Measurements from ENCODE around the gene BMP6. TPM values are rescaled to one million over a fixed set of nuclear protein-coding genes. Genes with fewer than 3 reads are reported as not detected.

The BMP6 gene
- polyA plus RNA-seq, 1 donor (not counting 4 experiments of a cell fraction or from before 2014, with no cell fraction given) = 0.05 TPM

DNA sequence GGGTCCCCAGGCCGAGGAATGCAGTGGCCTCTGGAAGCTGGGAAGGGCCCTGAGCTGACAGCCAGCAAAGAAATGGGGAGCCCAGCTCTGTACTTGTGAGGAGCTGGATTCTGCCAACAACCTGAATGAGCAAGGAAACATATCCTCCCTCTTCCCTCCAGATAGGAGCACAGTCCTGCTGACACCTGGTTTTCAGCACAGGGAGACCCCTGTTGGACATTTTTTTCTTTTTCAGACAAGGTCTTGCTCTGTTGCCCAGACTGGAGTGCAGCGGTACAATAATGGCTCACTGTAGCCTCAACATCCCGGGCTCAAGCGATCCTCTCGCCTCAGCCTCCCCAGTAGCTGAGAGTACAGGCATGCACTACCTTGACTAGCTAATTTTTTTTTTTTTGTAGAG, 21.5 kb downstream of the BMP6 start:
- dilution Hi-C loops (cut with MboI; ENCODE audit: extremely low pct_ligation_motif_present, low sequenced_read_pairs) = no loop called here

DNA sequence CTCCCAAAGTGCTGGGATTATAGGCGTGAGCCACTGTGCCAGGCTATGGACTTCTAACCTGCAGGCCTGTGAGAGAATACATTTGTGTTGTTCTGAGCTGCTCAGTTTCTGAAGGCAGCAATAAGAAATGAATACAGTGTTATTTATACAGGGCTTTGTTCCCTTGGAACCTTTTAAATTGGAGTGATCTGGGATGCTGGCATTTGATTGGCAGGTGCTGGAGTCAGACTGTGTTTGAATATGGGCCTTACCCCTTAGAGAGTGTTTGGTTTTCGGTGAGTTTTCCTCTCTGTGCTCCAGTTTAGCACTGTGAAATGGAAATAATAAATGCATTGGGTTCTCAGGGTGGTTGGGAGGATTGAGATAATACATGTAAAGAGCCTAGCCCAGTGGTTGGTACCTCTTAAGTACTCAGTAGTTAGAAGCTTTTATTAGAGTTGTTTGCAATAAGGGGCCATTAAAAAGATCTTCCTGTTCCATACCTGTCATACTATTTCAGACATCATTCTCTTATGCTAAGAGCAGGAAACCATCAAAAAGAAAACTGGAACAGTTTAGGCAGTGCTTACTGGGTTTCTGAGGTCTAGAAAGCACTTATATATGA, 22.1 kb downstream of the BMP6 start:
- Histone ChIP-seq H3K9me1 (ENCODE audit: control insufficient read depth, extremely low read depth, insufficient read depth, low read length) (no peaks in the 10 kb centered on the region), H4K20me1 (ENCODE audit: control insufficient read depth, extremely low read depth, insufficient read depth, low read length) (no peaks in the 10 kb centered on the region), H3K9me3 (ENCODE audit: control insufficient read depth, low read depth, low read length) (no peaks in the 10 kb centered on the region), H3K27me3 (ENCODE audit: control insufficient read depth, extremely low read depth, insufficient read depth, low read length) (peaks cover 4% of the 10 kb centered on the region), H3K4me3 (ENCODE audit: control insufficient read depth in 2 of 3, extremely low read depth in 1 of 3, insufficient read depth in 2 of 3, low read depth in 1 of 3, low read length in 3 of 3) (no peak overlapping the region), H3K27ac (ENCODE audit: control insufficient read depth, insufficient read depth, low read length) (no peak overlapping the region), H3K4me2 (ENCODE audit: control insufficient read depth, extremely low read depth, insufficient read depth, low read depth, low read length) (no peak overlapping the region), H3K4me1 (ENCODE audit: control insufficient read depth, extremely low read depth, insufficient read depth, low read length) (no peaks in the 10 kb centered on the region), H2AFZ (ENCODE audit: control insufficient read depth, low read length) (no peak overlapping the region), H3K9ac (ENCODE audit: control insufficient read depth, extremely low read depth, insufficient read depth, low read length) (no peak overlapping the region), H3K36me3 (ENCODE audit: control insufficient read depth in 2 of 2, extremely low read depth in 1 of 2, insufficient read depth in 2 of 2, low read length in 2 of 2) (no peaks in the 10 kb centered on the region), H3K79me2 (ENCODE audit: control insufficient read depth, insufficient read depth, low read length) (no peaks in the 10 kb centered on the region)
- DNase-seq (ENCODE audit: low read depth, low spot score) (no peak), FAIRE-seq (no peak)
- TF ChIP-seq, protein P1, sequence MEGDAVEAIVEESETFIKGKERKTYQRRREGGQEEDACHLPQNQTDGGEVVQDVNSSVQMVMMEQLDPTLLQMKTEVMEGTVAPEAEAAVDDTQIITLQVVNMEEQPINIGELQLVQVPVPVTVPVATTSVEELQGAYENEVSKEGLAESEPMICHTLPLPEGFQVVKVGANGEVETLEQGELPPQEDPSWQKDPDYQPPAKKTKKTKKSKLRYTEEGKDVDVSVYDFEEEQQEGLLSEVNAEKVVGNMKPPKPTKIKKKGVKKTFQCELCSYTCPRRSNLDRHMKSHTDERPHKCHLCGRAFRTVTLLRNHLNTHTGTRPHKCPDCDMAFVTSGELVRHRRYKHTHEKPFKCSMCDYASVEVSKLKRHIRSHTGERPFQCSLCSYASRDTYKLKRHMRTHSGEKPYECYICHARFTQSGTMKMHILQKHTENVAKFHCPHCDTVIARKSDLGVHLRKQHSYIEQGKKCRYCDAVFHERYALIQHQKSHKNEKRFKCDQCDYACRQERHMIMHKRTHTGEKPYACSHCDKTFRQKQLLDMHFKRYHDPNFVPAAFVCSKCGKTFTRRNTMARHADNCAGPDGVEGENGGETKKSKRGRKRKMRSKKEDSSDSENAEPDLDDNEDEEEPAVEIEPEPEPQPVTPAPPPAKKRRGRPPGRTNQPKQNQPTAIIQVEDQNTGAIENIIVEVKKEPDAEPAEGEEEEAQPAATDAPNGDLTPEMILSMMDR (optimal IDR thresholded peaks at IDR 0.05 in 1 of 3, IDR thresholded peaks at IDR 0.05 in 1 of 3, conservative IDR thresholded peaks at IDR 0.05 in 1 of 3; ENCODE audit: extremely low read depth in 1 of 3, insufficient read depth in 2 of 3, low read length in 3 of 3) = no peak
- TF ChIP-seq EZH2 (IDR thresholded peaks at IDR 0.05; ENCODE audit: low read length) = no peak
- dilution Hi-C loops (cut with MboI; ENCODE audit: extremely low pct_ligation_motif_present, low sequenced_read_pairs) = no loop called here

More for the DNA sequence above, 21.5 kb downstream of the BMP6 start:
- Histone ChIP-seq H3K4me3 (ENCODE audit: control insufficient read depth in 2 of 3, extremely low read depth in 1 of 3, insufficient read depth in 2 of 3, low read depth in 1 of 3, low read length in 3 of 3) (no peak overlapping the region), H4K20me1 (ENCODE audit: control insufficient read depth, extremely low read depth, insufficient read depth, low read length) (no peaks in the 10 kb centered on the region), H3K27me3 (ENCODE audit: control insufficient read depth, extremely low read depth, insufficient read depth, low read length) (peaks cover 4% of the 10 kb centered on the region), H3K27ac (ENCODE audit: control insufficient read depth, insufficient read depth, low read length) (no peak overlapping the region), H3K79me2 (ENCODE audit: control insufficient read depth, insufficient read depth, low read length) (no peaks in the 10 kb centered on the region), H3K9ac (ENCODE audit: control insufficient read depth, extremely low read depth, insufficient read depth, low read length) (no peak overlapping the region), H3K9me1 (ENCODE audit: control insufficient read depth, extremely low read depth, insufficient read depth, low read length) (no peaks in the 10 kb centered on the region), H2AFZ (ENCODE audit: control insufficient read depth, low read length) (no peak overlapping the region), H3K4me1 (ENCODE audit: control insufficient read depth, extremely low read depth, insufficient read depth, low read length) (no peaks in the 10 kb centered on the region), H3K4me2 (ENCODE audit: control insufficient read depth, extremely low read depth, insufficient read depth, low read depth, low read length) (no peak overlapping the region), H3K36me3 (ENCODE audit: control insufficient read depth in 2 of 2, extremely low read depth in 1 of 2, insufficient read depth in 2 of 2, low read length in 2 of 2) (no peaks in the 10 kb centered on the region), H3K9me3 (ENCODE audit: control insufficient read depth, low read depth, low read length) (no peaks in the 10 kb centered on the region)
- no peak for DNase-seq (ENCODE audit: low read depth, low spot score)
- no peak for FAIRE-seq
- TF ChIP-seq, protein P1 (optimal IDR thresholded peaks at IDR 0.05 in 1 of 3, IDR thresholded peaks at IDR 0.05 in 1 of 3, conservative IDR thresholded peaks at IDR 0.05 in 1 of 3; ENCODE audit: extremely low read depth in 1 of 3, insufficient read depth in 2 of 3, low read length in 3 of 3) = no peak

All from keratinocyte (primary cell).